Neural cell (in vitro differentiated cells): ENCODE data around the gene THAP2. TPM values are rescaled to one million over a fixed set of nuclear protein-coding genes. Genes with fewer than 3 reads are reported as not detected.
A peak's percentile ranks its signal among the peaks of the same experiment; 100 is the strongest.

Source experiments
- H2AFZ ChIP-seq: fragments of 200-600, 300-800 bp; sonication (generic), shearing (Covaris generic); 2 replicates; pipeline ENCODE4 v1.6.0; 2014; ENCODE audit warnings: low read depth, mild to moderate bottlenecking, antibody characterized with exemption, low read length, moderate library complexity
- H3F3A ChIP-seq: fragments of 200-600 bp; shearing (Covaris generic); 2 replicates; pipeline ENCODE4 v1.6.1; 2016; ENCODE audit warnings: mild to moderate bottlenecking, moderate library complexity, mixed read lengths, antibody characterized with exemption, low read length; ENCODE audit not compliant: insufficient read depth, poor library complexity, severe bottlenecking
- H3K27ac ChIP-seq: fragments of 200-600, 300-800 bp; sonication (generic), shearing (Covaris generic); 2 replicates; pipeline ENCODE4 v1.5.1; 2014; ENCODE audit warnings: mild to moderate bottlenecking, low read length, moderate library complexity
- H3K27me3 ChIP-seq: fragments of 300-800, 200-600 bp; sonication (generic), shearing (Covaris generic); 2 replicates; pipeline ENCODE4 v1.6.0; 2014; ENCODE audit warnings: mild to moderate bottlenecking, low read depth, low read length, moderate library complexity; ENCODE audit not compliant: insufficient read depth
- H3K36me3 ChIP-seq: fragments of 300-800, 200-600 bp; sonication (generic), shearing (Covaris generic); 2 replicates; pipeline ENCODE4 v1.5.1; 2014; ENCODE audit warnings: mild to moderate bottlenecking, antibody characterized with exemption, low read length, moderate library complexity; ENCODE audit not compliant: insufficient read depth
- H3K4me2 ChIP-seq: fragments of 300-800, 200-600 bp; sonication (generic), shearing (Covaris generic); 2 replicates; pipeline ENCODE4 v1.6.0; 2014; ENCODE audit warnings: mild to moderate bottlenecking, low read length
- H3K4me3 ChIP-seq: fragments of 300-800, 200-600 bp; sonication (generic), shearing (Covaris generic); 2 replicates; pipeline ENCODE4 v1.5.1; 2014; ENCODE audit warnings: mild to moderate bottlenecking, low read length, moderate library complexity
- H3K79me2 ChIP-seq: fragments of 200-600 bp; shearing (Covaris generic); replicated peaks from 2 replicates; pipeline ENCODE4 v1.6.0; 2014; ENCODE audit warnings: mild to moderate bottlenecking, low read length, moderate library complexity; ENCODE audit not compliant: insufficient read depth
- H3K9ac ChIP-seq: fragments of 300-800, 200-600 bp; sonication (generic), shearing (Covaris generic); 2 replicates; pipeline ENCODE4 v1.6.1; 2016; ENCODE audit warnings: mild to moderate bottlenecking, low read length, mixed read lengths
- H3K9me2 ChIP-seq: fragments of 200-600 bp; shearing (Covaris generic); 2 replicates; pipeline ENCODE4 v1.6.1; 2016; ENCODE audit warnings: mild to moderate bottlenecking, low read length, mixed read lengths; ENCODE audit not compliant: insufficient read depth
- H3K9me3 ChIP-seq: fragments of 200-600, 300-800 bp; sonication (generic), shearing (Covaris generic); 2 replicates; pipeline ENCODE4 v1.6.1; 2016; ENCODE audit warnings: mild to moderate bottlenecking, mixed run types, low read length, moderate library complexity, mixed read lengths
- H4K20me1 ChIP-seq: fragments of 200-600 bp; shearing (Covaris generic); 2 replicates; pipeline ENCODE4 v1.6.1; 2016; ENCODE audit warnings: mild to moderate bottlenecking, mixed run types; ENCODE audit not compliant: insufficient read depth
- CTCF ChIP-seq: fragments of 450-650 bp; IDR thresholded peaks from 2 replicates; pipeline ENCODE4 v1.5.1; 2014; ENCODE audit warnings: antibody characterized with exemption, mild to moderate bottlenecking, moderate library complexity; ENCODE audit not compliant: poor library complexity, severe bottlenecking
- EP300 ChIP-seq: fragments of 450-650 bp; conservative IDR thresholded peaks from 2 replicates; pipeline ENCODE4 v1.6.1; 2014; ENCODE audit warnings: antibody characterized with exemption, mild to moderate bottlenecking, moderate library complexity; ENCODE audit not compliant: poor library complexity, severe bottlenecking
- EZH2 ChIP-seq: fragments of 200-600, 300-800 bp; shearing (Covaris generic), sonication (generic); IDR thresholded peaks from 2 replicates; pipeline ENCODE4 v1.6.1; 2014; ENCODE audit warnings: antibody characterized with exemption, low read length, borderline replicate concordance, mild to moderate bottlenecking; ENCODE audit not compliant: insufficient read depth, poor library complexity, severe bottlenecking
- MXI1 ChIP-seq: fragments of 450-650 bp; conservative IDR thresholded peaks from 2 replicates; pipeline ENCODE4 v1.6.1; 2014; ENCODE audit warnings: antibody characterized with exemption, mild to moderate bottlenecking; ENCODE audit not compliant: poor library complexity, severe bottlenecking
- POLR2AphosphoS5 ChIP-seq: IDR thresholded peaks from 2 replicates; pipeline ENCODE4 v1.6.1; 2012
- RAD21 ChIP-seq: fragments of 450-650 bp; conservative IDR thresholded peaks from 2 replicates; pipeline ENCODE4 v1.6.1; 2014; ENCODE audit warnings: antibody characterized with exemption, mild to moderate bottlenecking, moderate library complexity
- REST ChIP-seq: IDR thresholded peaks from 2 replicates; pipeline ENCODE4 v1.6.1; 2012; ENCODE audit warnings: borderline replicate concordance
- SMC3 ChIP-seq: fragments of 450-650 bp; conservative IDR thresholded peaks from 2 replicates; pipeline ENCODE4 v1.6.1; 2014; ENCODE audit warnings: antibody characterized with exemption, mild to moderate bottlenecking, moderate library complexity; ENCODE audit not compliant: poor library complexity
- TAF1 ChIP-seq: IDR thresholded peaks from 2 replicates; pipeline ENCODE4 v1.6.1; 2012; ENCODE audit warnings: low read depth
- polyA plus RNA-seq: library from polyadenylated mRNA; depleted of rRNA; stranded (reverse); fragments of >200 nt; gene quantifications from 2 replicates; pipeline ENCODE4 v1.2.3, GENCODE V29; 2014

The THAP2 gene
- polyA plus RNA-seq, 1 donor from 2014 or later = 15.5 TPM

GRCh38 chr12:71655495-71655894 is 8.6 kb upstream of the THAP2 start:
- Histone ChIP-seq H3K4me2 (no peak overlapping the region), H4K20me1 (no peaks in the 10 kb centered on the region), H3K9ac (no peak overlapping the region), H2AFZ (no peak overlapping the region), H3F3A (no peaks in the 10 kb centered on the region), H3K27ac (no peak overlapping the region), H3K4me3 (peak overlapping the region; percentile 25), H3K9me2 (no peaks in the 10 kb centered on the region), H3K27me3 (no peaks in the 10 kb centered on the region), H3K36me3 (peaks cover 14% of the 10 kb centered on the region), H3K9me3 (no peaks in the 10 kb centered on the region), H3K79me2 (peaks cover 52% of the 10 kb centered on the region)
- TF ChIP-seq EZH2 (no peak), SMC3 (no peak), MXI1 (no peak), REST (no peak), TAF1 (no peak), CTCF (no peak), POLR2AphosphoS5 (no peak)

GRCh38 chr12:71655907-71656306 is 8.2 kb upstream of the THAP2 start:
- H3K36me3 ChIP-seq = peaks cover 14% of the 10 kb centered on the region
- no peaks in the 10 kb centered on the region for H3K9me3 ChIP-seq
- no peaks in the 10 kb centered on the region for H3K9me2 ChIP-seq
- no peaks in the 10 kb centered on the region for H3F3A ChIP-seq
- no peaks in the 10 kb centered on the region for H3K27me3 ChIP-seq
- no peak overlapping the region for H2AFZ ChIP-seq
- no peak overlapping the region for H3K27ac ChIP-seq
- H3K79me2 ChIP-seq = peaks cover 51% of the 10 kb centered on the region
- no peaks in the 10 kb centered on the region for H4K20me1 ChIP-seq
- H3K9ac ChIP-seq = no peak overlapping the region
- H3K4me3 ChIP-seq = peak overlapping the region; percentile 25
- TF ChIP-seq SMC3 (no peak), MXI1 (no peak), POLR2AphosphoS5 (no peak), EZH2 (no peak)
- no peak overlapping the region for H3K4me2 ChIP-seq

- H2AFZ ChIP-seq = no peak overlapping the region
- H3K4me3 ChIP-seq = no peak overlapping the region
- H3K27me3 ChIP-seq = no peaks in the 10 kb centered on the region
- no peak overlapping the region for H3K9ac ChIP-seq
- peaks cover 53% of the 10 kb centered on the region for H3K79me2 ChIP-seq
- TF ChIP-seq MXI1 (no peak), TAF1 (no peak), RAD21 (no peak), SMC3 (no peak), EP300 (no peak), REST (no peak), EZH2 (no peak), CTCF (no peak), POLR2AphosphoS5 (no peak)
- no peak overlapping the region for H3K4me2 ChIP-seq
- no peaks in the 10 kb centered on the region for H3K9me3 ChIP-seq
- no peaks in the 10 kb centered on the region for H3F3A ChIP-seq
- H3K9me2 ChIP-seq = no peaks in the 10 kb centered on the region
- no peak overlapping the region for H3K27ac ChIP-seq
- no peaks in the 10 kb centered on the region for H4K20me1 ChIP-seq
- peaks cover 14% of the 10 kb centered on the region for H3K36me3 ChIP-seq
Observed at GRCh38 chr12:71656740-71657139, 7.4 kb upstream of the THAP2 start.
